ENCODE results near the gene TTBK1. TPM values are rescaled to one million over a fixed set of nuclear protein-coding genes. Genes with fewer than 3 reads are reported as not detected.

TTBK1 gene
- total RNA-seq, 1 experiment from 2014 or later: 0.68 TPM

DNA sequence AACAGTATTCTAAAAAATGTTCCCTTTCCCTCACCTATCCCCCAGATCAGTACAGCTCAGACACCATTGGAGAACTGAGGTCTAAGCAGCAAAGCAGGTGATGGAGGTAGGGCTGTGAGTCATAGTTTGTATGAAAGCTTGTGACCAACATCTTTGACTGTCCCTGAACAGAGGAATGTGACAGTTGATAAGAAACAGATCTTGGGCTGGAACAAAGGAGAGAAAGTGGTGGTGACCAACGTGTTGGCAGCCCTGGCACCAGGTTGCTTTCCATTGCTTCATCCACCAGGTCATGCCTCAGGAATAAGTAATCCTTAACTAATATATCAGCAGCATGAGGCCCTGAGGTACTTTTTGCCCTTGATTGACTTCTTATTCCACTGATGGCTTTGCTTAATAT is 85.2 kb downstream of the TTBK1 start:
- CTCF ChIA-PET: interaction anchor here (0.8 to 1.6 kb wide), 3 partner anchors 20 to 99 kb away, joined by 3 to 5 read pairs (median 3); partner anchors contain the start of genes CRIP3 and DNPH1
- no peak for DNase-seq (ENCODE audit: low spot score)

DNA sequence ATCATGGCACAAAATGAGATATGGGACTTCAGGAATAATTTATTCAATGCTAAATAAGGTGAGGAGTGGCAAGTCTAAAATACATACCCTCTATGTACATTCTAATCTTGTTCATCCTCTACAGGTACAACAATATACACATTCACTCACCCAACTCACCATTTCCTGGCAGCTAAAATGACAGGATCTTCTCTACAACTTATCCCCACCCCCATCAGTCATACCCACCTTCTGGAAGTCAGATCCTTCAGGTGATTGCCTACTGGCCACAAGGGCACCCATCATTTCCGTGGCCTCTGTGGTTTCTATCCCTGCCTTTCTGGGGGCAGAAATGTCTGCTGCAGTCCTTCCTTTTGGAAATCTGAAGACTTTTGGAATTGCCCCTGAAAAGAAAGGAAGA is 88.2 kb downstream of the TTBK1 start:
- Mint-ChIP-seq H3K27ac (no peak overlapping the region), H3K9me3 (no peaks in the 10 kb centered on the region), H3K27me3 (ENCODE audit: low read depth) (no peaks in the 10 kb centered on the region; the same call in 1 of the 2 replicates), H3K4me1 (0 out of 2 replicates have a peak, but pooled peaks cover 4% of the 10 kb centered on the region), H3K36me3 (no peaks in the 10 kb centered on the region), H3K4me3 (no peak overlapping the region)
- ATAC-seq: no peak
- ChIA-PET POLR2A (interaction anchor here (0.5 kb wide), 1 partner anchor 62 kb away, joined by 3 read pairs; no protein-coding TSS in a partner anchor), CTCF (interaction anchor here (0.8 to 1.4 kb wide), 3 partner anchors 23 to 63 kb away, joined by 3 read pairs; partner anchors contain the start of gene CRIP3)
- TF ChIP-seq, protein P1, sequence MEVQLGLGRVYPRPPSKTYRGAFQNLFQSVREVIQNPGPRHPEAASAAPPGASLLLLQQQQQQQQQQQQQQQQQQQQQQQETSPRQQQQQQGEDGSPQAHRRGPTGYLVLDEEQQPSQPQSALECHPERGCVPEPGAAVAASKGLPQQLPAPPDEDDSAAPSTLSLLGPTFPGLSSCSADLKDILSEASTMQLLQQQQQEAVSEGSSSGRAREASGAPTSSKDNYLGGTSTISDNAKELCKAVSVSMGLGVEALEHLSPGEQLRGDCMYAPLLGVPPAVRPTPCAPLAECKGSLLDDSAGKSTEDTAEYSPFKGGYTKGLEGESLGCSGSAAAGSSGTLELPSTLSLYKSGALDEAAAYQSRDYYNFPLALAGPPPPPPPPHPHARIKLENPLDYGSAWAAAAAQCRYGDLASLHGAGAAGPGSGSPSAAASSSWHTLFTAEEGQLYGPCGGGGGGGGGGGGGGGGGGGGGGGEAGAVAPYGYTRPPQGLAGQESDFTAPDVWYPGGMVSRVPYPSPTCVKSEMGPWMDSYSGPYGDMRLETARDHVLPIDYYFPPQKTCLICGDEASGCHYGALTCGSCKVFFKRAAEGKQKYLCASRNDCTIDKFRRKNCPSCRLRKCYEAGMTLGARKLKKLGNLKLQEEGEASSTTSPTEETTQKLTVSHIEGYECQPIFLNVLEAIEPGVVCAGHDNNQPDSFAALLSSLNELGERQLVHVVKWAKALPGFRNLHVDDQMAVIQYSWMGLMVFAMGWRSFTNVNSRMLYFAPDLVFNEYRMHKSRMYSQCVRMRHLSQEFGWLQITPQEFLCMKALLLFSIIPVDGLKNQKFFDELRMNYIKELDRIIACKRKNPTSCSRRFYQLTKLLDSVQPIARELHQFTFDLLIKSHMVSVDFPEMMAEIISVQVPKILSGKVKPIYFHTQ (CRISPR knock-in tag; IDR thresholded peaks at IDR 0.05): no peak
- no peak for TF ChIP-seq NR1H2 (CRISPR knock-in tag; IDR thresholded peaks at IDR 0.05)
- DNase-seq (ENCODE audit: low spot score): no peak

More for the DNA sequence above, 85.2 kb downstream of the TTBK1 start:
- H3K4me1 Mint-ChIP-seq: no peaks in the 10 kb centered on the region
- no peak for TF ChIP-seq ZNF138 (CRISPR knock-in tag; conservative IDR thresholded peaks at IDR 0.05)
- no peak for TF ChIP-seq ZNF671 (CRISPR knock-in tag; IDR thresholded peaks at IDR 0.05)
- TF ChIP-seq, protein P2, sequence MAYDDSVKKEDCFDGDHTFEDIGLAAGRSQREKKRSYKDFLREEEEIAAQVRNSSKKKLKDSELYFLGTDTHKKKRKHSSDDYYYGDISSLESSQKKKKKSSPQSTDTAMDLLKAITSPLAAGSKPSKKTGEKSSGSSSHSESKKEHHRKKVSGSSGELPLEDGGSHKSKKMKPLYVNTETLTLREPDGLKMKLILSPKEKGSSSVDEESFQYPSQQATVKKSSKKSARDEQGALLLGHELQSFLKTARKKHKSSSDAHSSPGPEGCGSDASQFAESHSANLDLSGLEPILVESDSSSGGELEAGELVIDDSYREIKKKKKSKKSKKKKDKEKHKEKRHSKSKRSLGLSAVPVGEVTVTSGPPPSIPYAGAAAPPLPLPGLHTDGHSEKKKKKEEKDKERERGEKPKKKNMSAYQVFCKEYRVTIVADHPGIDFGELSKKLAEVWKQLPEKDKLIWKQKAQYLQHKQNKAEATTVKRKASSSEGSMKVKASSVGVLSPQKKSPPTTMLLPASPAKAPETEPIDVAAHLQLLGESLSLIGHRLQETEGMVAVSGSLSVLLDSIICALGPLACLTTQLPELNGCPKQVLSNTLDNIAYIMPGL (CRISPR knock-in tag; IDR thresholded peaks at IDR 0.05): no peak
- TF ChIP-seq, protein P3, sequence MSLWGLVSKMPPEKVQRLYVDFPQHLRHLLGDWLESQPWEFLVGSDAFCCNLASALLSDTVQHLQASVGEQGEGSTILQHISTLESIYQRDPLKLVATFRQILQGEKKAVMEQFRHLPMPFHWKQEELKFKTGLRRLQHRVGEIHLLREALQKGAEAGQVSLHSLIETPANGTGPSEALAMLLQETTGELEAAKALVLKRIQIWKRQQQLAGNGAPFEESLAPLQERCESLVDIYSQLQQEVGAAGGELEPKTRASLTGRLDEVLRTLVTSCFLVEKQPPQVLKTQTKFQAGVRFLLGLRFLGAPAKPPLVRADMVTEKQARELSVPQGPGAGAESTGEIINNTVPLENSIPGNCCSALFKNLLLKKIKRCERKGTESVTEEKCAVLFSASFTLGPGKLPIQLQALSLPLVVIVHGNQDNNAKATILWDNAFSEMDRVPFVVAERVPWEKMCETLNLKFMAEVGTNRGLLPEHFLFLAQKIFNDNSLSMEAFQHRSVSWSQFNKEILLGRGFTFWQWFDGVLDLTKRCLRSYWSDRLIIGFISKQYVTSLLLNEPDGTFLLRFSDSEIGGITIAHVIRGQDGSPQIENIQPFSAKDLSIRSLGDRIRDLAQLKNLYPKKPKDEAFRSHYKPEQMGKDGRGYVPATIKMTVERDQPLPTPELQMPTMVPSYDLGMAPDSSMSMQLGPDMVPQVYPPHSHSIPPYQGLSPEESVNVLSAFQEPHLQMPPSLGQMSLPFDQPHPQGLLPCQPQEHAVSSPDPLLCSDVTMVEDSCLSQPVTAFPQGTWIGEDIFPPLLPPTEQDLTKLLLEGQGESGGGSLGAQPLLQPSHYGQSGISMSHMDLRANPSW (CRISPR knock-in tag; conservative IDR thresholded peaks at IDR 0.05; ENCODE audit: low read depth): no peak
- TF ChIP-seq, protein P4, sequence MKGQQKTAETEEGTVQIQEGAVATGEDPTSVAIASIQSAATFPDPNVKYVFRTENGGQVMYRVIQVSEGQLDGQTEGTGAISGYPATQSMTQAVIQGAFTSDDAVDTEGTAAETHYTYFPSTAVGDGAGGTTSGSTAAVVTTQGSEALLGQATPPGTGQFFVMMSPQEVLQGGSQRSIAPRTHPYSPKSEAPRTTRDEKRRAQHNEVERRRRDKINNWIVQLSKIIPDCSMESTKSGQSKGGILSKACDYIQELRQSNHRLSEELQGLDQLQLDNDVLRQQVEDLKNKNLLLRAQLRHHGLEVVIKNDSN (CRISPR knock-in tag; IDR thresholded peaks at IDR 0.05): no peak
- TF ChIP-seq, protein P5, sequence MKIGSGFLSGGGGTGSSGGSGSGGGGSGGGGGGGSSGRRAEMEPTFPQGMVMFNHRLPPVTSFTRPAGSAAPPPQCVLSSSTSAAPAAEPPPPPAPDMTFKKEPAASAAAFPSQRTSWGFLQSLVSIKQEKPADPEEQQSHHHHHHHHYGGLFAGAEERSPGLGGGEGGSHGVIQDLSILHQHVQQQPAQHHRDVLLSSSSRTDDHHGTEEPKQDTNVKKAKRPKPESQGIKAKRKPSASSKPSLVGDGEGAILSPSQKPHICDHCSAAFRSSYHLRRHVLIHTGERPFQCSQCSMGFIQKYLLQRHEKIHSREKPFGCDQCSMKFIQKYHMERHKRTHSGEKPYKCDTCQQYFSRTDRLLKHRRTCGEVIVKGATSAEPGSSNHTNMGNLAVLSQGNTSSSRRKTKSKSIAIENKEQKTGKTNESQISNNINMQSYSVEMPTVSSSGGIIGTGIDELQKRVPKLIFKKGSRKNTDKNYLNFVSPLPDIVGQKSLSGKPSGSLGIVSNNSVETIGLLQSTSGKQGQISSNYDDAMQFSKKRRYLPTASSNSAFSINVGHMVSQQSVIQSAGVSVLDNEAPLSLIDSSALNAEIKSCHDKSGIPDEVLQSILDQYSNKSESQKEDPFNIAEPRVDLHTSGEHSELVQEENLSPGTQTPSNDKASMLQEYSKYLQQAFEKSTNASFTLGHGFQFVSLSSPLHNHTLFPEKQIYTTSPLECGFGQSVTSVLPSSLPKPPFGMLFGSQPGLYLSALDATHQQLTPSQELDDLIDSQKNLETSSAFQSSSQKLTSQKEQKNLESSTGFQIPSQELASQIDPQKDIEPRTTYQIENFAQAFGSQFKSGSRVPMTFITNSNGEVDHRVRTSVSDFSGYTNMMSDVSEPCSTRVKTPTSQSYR (CRISPR knock-in tag; IDR thresholded peaks at IDR 0.05): no peak
- TF ChIP-seq HMGA2 (CRISPR knock-in tag; IDR thresholded peaks at IDR 0.05): no peak
- no peak for TF ChIP-seq ZBTB21 (CRISPR knock-in tag; IDR thresholded peaks at IDR 0.05; ENCODE audit: borderline replicate concordance)
- H3K4me3 Mint-ChIP-seq: no peak overlapping the region
- no peak overlapping the region for H3K27ac Mint-ChIP-seq
- no peaks in the 10 kb centered on the region for H3K36me3 Mint-ChIP-seq
- H3K9me3 Mint-ChIP-seq: no peaks in the 10 kb centered on the region
- H3K27me3 Mint-ChIP-seq (ENCODE audit: low read depth): no peaks in the 10 kb centered on the region; the same call in 1 of the 2 replicates
- ATAC-seq: no peak
- POLR2A ChIA-PET: no interaction called here

All from WTC11 (cell line).